Choroid plexus epithelial cell (primary cell): ENCODE measurements around the gene CTU1.
"Not testable (repeated sequence)": the region's sequence is repeated elsewhere in the genome, so short reads cannot be mapped to it uniquely, and the experiment has no call there.

ENCODE experiments used
- DNase-seq: peaks from one replicate; pipeline ENCODE4 v3.0.0-alpha.2; 2010; ENCODE audit warnings: low read depth
- H3K4me3 ChIP-seq: 2 replicates; pipeline ENCODE4 v1.5.1; 2011; ENCODE audit warnings: low read depth, mild to moderate bottlenecking, control low read depth, low read length, moderate library complexity
- TF ChIP-seq, protein P1 (sequence below): conservative IDR thresholded peaks from 2 replicates; pipeline ENCODE4 v1.5.1; 2011; ENCODE audit warnings: low read depth, mild to moderate bottlenecking, control low read depth, inconsistent platforms, low read length, moderate library complexity

Gene CTU1

DNA sequence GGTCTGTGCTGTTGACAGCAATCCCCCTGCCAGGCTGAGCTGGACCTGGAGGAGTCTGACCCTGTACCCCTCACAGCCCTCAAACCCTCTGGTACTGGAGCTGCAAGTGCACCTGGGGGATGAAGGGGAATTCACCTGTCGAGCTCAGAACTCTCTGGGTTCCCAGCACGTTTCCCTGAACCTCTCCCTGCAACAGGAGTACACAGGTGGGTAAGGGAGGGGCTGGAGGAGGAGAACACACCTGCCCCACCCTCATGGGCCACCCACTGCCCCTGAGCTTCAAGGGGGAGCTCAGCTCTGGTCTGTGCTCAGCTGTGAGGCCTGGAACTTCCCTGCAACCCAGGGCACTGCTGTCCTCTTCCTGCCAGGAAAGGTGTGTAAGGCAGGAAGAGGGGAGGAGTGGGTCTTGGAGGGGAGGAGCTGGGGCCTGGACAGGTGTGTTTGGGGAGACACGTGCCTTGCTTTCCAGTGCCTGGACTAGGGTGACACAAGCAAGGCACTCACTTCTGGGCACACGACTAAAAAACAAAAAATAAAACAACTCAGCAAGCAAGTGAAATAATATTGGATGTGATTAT, 37.8 kb upstream of the CTU1 start:
- no peak overlapping the region for H3K4me3 ChIP-seq
- TF ChIP-seq, protein P1, sequence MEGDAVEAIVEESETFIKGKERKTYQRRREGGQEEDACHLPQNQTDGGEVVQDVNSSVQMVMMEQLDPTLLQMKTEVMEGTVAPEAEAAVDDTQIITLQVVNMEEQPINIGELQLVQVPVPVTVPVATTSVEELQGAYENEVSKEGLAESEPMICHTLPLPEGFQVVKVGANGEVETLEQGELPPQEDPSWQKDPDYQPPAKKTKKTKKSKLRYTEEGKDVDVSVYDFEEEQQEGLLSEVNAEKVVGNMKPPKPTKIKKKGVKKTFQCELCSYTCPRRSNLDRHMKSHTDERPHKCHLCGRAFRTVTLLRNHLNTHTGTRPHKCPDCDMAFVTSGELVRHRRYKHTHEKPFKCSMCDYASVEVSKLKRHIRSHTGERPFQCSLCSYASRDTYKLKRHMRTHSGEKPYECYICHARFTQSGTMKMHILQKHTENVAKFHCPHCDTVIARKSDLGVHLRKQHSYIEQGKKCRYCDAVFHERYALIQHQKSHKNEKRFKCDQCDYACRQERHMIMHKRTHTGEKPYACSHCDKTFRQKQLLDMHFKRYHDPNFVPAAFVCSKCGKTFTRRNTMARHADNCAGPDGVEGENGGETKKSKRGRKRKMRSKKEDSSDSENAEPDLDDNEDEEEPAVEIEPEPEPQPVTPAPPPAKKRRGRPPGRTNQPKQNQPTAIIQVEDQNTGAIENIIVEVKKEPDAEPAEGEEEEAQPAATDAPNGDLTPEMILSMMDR: no peak
- DNase-seq: no peak

DNA sequence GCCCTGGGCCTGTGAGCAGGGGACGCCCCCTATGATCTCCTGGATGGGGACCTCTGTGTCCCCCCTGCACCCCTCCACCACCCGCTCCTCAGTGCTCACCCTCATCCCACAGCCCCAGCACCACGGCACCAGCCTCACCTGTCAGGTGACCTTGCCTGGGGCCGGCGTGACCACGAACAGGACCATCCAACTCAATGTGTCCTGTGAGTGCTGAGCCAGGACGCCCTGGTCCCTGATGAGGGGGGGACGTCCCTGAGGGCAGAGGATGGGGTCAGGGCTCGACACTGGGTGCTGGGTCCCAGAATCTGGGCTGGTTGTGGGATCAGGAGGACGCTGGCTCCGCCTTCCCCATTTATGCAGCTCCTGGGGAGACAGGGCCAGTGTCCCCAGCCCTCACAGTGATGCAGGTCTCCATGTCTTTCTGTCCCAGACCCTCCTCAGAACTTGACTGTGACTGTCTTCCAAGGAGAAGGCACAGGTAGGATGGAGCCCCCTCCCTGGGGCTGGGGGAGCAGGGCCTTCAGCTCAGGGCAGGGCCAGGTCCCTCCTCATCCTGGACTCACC, 36.4 kb upstream of the CTU1 start:
- no peak overlapping the region for H3K4me3 ChIP-seq
- no peak for DNase-seq
- TF ChIP-seq, protein P1: no peak

DNA sequence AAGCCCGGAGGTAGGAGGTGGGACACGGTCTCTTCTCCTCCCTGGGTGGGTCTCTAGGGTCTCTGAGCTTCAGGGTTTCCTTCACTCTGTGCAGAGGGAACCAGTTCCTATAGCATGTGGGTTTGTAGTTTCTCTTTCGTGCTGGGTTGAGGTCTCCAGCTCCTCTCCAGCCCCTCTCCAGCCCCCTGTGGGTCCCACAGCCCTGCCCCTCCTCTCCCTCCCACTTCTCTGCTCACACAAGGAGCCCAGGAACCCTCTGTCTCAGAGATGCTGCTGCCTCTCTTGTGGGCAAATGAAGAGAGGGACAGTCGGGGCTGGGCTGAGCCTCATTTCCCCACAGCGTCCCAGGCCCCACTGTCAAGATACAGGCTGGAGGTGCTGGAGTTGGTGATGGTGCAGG, 35.3 kb upstream of the CTU1 start:
- no peak for DNase-seq
- TF ChIP-seq, protein P1: no peak
- H3K4me3 ChIP-seq: no peak overlapping the region

DNA sequence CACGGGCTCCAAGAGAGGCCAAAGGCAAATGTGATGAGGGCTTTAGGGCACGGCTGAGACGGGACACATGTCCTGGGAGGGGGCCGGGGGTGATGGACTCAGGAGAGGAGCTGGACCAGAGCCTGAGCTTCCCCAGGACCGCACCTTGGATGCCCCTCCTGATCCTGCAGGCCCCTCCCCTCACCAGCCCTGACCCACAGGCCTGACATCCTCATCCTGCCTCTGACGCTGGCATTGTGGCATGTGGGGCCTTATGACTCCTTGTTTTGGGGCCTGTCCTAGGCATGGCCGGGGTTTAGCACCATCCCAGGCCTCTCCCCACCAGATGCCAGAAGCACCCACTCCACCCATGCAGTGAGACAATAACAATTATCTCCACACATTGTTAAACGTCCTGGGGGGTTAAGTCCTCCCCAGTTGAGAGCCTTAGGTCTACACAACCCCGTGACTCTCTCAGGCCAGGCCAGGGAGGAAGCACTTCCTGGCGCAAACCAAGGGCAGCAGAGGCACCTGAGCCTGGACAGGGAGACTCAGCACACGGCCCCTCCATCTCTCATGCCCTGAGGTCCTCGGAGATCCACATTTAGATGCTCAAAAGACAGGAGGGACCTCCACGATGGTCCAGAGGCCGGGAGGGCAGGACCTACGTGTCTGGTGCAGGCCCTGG, 34.7 kb upstream of the CTU1 start:
- not testable (repeated sequence) for H3K4me3 ChIP-seq, DNase-seq

DNA sequence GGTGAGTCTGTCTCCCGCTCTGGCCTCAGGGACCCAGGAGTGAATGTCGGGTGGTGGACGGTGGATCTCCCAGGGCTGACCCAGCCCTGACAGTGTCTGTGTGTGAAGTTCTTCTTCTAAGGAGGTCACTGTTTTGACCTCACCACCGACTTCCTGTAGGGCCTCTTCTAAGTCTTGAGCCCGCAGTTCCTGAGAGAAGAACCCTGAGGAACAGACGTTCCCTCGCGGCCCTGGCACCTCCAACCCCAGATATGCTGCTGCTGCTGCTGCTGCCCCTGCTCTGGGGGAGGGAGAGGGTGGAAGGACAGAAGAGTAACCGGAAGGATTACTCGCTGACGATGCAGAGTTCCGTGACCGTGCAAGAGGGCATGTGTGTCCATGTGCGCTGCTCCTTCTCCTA, 33.9 kb upstream of the CTU1 start, which contains the start of gene SIGLEC7:
Gene SIGLEC7 (plus strand): TSS at position 183 of the 400 bp plus-strand sequence. CDS start 69 bp downstream, at position 252.
- H3K4me3 ChIP-seq: no peak within 1 kb of the TSS
- no peak for DNase-seq
- TF ChIP-seq, protein P1: no peak

DNA sequence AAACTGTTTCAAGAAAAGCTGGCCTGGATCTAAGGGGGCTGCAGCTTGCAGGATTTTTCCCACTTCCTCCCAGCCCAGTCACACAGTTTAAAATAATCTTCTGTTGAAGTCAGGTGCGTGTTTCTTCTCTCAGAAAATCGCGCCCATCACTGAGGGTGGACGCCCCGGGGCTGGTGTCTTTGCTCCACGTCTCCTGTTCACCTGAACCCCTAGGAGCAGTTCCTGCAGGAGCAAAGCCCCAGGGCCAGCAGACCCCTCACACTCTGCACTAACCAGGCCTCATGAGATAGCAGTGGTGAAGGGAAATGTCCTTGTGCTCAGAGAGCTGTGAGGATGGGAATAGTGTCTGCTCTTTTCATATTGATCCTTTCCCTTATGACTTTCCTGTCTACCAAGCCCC, 33.0 kb upstream of the CTU1 start:
- no peak overlapping the region for H3K4me3 ChIP-seq
- TF ChIP-seq, protein P1: no peak
- DNase-seq: no peak

DNA sequence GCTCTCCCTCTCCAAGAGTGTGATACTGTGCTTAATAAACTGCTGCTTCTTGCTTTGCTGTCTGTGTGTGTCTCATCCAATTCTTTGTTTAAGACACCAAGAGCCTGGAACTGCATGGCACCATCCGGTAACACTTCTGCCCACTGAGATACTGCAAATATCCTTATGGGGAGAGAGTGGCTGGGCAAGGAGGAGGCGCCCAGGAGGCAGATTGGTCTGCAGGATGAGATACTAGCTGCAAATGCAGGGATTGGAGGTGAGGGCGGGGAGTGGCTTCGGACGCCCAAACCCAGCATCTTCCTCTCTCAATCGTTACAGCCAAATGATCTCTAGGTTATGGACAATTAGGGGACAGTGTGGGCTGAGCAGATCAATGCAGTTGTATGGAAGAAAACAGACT, 32.2 kb upstream of the CTU1 start:
- TF ChIP-seq, protein P1: no peak
- no peak overlapping the region for H3K4me3 ChIP-seq
- DNase-seq: no peak
